OCI-M2 (cell line): ENCODE data around the gene CLEC18B.
"Not testable (repeated sequence)": the region's sequence is repeated elsewhere in the genome, so short reads cannot be mapped to it uniquely, and the experiment has no call there.

Experiments used
- DNase-seq: peaks from one replicate; lab custom pipeline; 2025; ENCODE audit not compliant: unreplicated experiment; lab: John Stamatoyannopoulos, UW

The CLEC18B gene

DNA sequence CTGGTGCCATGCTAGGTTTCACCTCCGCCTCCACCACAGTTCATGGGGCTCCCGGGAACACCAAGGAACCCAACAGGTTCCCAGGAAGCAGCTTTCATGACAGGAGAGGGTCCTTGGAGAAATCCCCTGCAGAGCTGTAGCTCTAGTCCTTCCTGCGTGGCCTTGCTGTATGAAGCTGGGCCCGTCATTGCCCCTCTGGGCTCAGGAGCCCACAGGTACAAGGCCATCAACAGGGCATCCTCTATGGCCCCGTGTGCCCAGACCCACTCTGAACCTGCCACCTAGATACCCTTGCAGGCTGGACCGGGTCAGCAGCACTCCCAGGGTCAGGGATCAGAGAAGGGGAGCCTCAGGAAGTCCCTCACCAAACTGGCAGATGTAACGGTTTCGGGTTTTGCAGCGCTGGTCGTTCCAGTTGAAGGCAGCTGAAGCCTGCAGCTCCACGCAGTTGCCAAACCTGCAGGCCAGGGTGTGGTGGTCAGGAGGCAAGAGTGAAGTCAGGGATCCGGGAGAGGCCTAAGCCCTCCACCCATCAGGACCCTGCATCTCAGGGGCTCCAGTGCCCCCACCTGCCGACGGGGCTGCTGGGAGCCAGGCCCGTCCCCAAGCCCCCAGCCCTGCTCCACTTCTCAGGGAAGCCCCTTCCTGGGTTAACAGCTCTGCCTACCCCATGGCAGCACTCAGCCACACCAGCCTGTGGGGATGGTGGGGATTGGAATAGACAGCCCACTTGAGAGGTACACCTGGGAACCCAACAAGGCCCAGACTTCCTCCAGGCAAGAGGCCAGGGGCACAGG is 11.9 kb downstream of the CLEC18B start:
- not testable (repeated sequence) for DNase-seq

DNA sequence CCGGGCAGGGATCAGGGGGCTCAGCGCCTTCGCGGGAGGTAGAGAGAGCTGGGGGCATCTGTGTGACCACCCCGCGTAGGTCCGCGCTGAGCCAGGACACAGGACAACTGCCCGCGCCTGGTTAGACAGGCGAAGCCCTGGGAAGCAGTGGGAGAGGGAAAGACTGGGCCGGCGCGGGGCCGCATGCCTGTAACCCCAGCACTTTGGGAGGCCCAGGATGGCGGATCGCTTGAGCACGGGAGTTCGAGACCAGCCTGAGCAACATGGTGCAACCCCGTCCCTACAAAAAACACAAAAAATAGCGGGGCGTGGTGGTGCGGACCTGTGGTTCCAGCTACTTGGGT is 13.9 kb downstream of the CLEC18B start:
- DNase-seq: not testable (repeated sequence)

DNA sequence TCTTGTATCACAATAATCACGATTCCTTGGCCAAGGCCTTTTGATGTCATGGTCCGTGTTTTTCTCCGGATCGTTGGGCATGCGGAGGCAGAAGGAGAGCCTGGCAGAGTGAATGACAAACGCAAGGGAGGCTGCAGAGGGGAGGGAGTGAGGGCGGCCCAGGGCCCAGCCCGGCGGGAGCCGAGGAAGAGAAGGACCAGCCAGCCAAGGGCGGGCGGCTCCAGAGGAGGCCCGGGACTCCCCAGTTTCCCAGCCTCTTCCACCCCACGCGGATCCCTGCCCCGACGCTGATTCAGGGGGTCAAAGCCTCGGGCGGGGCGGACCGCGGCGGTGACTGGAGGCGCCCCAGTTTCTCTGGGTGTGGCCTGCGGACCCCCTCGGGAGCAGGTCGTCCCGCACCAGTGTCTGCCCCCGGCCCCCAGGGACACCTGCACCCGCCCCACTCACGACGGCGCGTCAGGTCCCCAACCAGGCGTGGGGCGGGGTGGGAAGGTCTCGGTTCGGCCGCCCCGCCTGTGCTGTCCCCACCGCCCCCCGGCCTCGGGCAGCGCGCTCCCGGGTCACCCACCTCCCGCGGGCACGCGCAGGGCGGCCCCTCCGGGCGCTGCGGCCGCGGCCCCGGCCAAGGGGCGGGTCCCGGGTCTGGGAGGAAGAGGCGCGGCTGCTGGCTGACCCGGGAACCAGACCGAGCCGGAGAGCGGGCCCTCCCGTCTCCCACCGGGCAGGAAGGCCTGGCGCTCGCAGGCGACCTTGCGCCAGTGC is 14.5 kb downstream of the CLEC18B start:
- DNase-seq: not testable (repeated sequence)

DNA sequence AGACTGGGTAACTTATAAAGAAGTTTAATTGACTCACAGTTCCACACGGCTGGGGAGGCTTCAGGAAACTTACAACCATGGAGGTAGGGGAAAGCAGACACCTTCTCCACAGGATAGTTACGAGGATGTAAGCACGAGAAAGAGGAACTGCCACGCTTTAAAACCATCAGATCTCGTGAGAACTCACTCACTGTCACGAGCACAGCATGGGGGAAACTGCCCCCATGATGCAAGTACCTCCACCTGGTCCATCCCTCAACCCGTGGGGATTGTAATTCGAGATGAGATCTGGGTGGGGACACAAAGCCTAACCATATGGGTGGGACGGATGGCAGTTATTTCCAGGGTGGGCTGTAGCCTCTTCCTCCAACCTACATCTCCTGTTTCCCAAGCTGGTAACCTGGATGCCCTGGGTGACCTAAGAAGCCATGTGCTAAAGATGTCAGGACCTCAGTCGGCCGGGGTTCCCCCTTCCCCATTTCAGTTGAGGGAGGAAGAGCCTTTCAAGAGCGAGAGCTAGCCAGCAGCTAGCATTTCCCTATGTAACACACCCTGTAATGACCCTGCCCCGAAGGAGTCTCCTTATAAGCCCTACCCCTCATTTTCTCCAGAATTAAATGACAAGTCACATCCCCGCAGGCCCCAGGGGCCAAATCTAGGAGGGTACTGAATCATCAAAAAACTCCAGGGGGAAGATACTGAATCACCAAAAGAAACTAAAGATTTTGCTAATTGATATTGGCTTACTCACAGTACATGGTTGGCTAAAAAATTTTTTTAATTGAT is 16.9 kb downstream of the CLEC18B start:
- not testable (repeated sequence) for DNase-seq

GRCh38 chr16:74400238-74400637 is 21.0 kb downstream of the CLEC18B start:
- DNase-seq: not testable (repeated sequence)

- not testable (repeated sequence) for DNase-seq
These were observed 22.9 kb downstream of the CLEC18B start for GRCh38 chr16:74398212-74398895.

DNA sequence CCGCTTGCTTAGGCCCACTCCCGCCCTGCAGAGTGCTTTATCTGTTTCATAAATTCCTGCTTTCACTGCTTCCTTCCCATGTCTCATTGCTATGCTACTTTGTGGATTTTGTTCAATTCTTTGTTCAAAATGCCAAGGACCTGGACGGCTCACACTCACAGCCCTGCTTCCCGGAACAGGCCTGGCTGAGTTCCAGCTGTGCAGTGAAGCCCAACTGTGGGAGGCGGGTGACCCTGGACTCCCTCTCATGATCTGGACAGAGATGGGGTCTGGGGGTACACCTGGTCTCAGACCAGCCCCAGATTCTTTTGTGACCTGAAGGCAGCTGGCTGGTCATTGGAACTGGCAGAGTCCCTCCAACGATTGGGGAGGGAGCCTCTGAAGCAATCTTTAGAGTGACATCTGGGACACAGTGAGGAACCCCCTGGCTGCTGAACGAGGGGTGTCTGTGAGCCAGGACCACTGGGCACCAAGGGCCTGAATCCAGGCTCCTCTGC is 24.7 kb downstream of the CLEC18B start:
- DNase-seq: not testable (repeated sequence)

DNA sequence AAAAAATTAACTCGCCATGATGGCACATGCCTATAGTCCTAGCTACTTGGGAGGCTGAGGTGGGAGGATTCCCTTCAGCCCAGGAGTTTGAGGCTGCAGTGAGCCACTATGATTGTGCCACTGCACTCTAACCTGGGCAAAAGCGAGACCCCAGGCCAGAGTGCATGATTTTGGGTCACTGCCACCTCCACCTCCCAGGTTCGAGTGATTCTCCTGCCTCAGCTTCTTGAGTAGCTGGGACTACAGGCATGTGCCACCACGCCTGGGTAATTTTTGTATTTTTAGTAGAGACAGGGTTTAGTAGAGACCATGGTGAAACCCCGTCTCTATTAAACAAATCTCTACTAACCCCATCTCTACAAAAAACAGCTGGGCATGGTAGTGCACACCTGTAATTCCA is 26.7 kb downstream of the CLEC18B start:
- DNase-seq: not testable (repeated sequence)

- DNase-seq: not testable (repeated sequence)
These were observed 27.1 kb downstream of the CLEC18B start for GRCh38 chr16:74394131-74394530.

DNA sequence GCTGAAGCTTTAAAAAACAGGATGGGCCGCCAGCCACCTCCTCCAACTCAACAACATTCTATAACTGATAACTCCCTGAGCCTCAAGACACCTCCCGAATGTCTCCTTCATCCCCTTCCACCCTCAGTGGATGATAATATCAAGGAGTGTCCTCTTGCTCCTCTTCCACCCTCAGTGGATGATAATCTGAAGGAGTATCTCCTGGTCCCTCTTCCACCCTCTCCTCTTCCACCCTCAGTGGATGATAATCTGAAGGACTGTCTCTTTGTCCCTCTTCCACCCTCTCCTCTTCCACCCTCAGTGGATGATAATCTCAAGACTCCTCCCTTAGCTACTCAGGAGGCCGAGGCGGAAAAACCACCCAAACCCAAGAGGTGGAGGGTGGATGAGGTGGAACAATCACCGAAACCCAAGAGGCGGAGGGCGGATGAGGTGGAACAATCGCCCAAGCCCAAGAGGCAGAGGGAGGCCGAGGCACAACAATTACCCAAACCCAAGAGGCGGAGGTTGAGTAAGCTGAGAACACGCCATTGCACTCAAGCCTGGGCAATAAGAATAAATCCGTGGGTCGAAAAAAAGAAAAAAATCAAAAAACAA is 29.7 kb downstream of the CLEC18B start:
- DNase-seq: not testable (repeated sequence)

DNA sequence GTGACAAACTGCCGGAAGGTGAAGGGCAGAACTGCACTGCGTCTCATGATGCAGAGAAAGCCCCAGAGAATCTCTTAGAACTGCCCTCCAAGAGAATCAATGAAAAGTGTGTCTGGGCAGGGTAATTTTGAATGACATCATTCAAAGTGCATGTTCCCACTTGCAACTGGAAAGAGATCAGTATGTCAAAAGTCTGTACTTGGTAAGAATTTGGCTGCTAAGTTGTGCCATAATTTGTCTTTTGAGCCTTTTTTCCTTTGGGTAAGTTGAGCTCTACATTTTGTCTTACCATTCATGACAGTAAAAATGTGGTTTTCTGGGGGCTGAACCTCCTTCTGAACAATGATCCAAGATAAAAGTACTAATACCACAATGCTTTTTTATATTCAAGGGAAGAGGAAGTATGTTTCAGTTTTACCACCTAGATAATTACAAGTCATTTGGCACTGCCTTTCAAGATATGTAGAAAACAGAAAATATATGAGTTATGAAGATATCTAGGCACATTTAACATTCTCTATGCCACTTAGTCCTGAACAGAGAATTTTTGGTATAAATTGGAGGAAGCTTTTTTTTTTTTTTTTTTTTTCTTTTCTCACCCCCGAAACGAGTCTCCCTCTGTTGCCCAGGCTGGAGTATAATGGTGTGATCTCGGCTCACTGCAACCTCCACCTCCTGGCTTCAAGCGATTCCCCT is 38.8 kb downstream of the CLEC18B start:
- DNase-seq: not testable (repeated sequence)

- DNase-seq: not testable (repeated sequence)
These were observed 47.5 kb downstream of the CLEC18B start for GRCh38 chr16:74373847-74374184.

GRCh38 chr16:74372953-74373846 is 48.1 kb downstream of the CLEC18B start:
- DNase-seq: no peak

DNA sequence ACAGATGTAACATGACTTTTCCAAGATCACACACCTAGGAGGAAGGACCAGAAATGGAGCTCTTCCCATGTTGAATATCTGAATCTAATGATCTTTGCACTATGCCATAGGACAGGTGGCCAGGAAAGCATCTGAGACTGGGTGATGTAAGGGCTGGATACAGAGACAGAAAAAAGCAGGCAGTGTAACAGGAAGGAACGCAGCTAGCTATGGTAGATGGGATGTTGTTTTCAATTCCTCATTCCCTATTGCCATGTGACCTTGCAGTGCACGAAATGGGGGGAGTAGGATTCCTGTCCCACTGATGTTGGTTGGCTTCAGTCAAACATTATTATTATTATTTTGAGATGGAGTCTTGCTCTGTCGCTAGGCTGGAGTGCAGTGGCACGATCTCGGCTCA is 48.9 kb downstream of the CLEC18B start:
- no peak for DNase-seq

- not testable (repeated sequence) for DNase-seq
These were observed 50.7 kb downstream of the CLEC18B start for GRCh38 chr16:74370338-74371135.

DNA sequence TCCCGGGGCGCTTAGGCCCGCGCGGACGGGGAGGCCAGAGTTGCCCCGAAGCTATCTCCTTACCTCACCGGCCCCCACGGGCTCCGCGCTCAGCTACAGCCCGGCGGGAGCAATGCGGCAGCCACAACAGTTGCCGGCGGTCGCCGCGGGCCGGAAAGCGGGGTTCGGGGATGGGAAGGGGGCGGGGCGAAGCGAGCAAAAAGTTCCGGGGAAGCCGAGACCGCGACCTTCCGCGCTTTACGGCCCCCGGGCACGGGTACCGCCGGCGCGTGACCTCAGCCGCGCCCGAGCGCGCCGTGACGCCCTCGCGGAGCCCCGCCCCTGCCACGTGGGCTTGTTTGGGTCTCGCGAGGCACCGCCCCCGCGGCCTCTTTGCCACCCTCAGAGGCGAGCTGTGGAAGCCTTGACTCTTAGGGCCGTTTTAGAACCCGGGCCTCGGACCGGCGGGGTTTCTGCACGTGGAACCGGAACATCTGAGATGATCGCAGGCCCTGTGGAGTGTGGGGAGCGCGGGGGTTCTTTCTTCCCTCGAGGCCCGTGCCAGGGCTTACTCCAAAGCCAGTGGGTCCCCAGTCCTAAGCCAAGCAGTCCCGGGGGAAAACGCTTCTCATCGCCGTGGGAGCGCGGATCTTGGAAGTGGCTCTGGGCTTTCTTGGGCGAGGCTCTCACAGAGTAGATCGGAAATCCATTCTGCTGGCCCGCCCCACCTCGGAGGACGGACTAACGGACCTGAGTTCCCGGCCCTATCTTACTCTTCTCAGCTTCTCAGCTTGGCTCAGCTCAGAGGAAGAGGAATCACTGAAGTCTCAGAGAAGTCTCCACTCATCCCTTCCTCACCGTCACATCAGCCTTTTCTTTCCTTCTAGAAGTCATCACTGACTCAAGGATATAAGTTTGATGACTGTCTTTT is 53.0 kb downstream of the CLEC18B start:
- DNase-seq: peak; percentile 56

- not testable (repeated sequence) for DNase-seq
These were observed 53.7 kb downstream of the CLEC18B start for GRCh38 chr16:74367469-74368001.
